GM21529 (cell line): ENCODE measurements around the gene ZDHHC11.
"Not testable (repeated sequence)": the region's sequence is repeated elsewhere in the genome, so short reads cannot be mapped to it uniquely, and the experiment has no call there.

Experiments used
- ATAC-seq: cut with Tn5 transposase; IDR thresholded peaks from one replicate; pipeline ENCODE4 v1.9.1; 2021; ENCODE audit not compliant: unreplicated experiment

The ZDHHC11 gene

DNA sequence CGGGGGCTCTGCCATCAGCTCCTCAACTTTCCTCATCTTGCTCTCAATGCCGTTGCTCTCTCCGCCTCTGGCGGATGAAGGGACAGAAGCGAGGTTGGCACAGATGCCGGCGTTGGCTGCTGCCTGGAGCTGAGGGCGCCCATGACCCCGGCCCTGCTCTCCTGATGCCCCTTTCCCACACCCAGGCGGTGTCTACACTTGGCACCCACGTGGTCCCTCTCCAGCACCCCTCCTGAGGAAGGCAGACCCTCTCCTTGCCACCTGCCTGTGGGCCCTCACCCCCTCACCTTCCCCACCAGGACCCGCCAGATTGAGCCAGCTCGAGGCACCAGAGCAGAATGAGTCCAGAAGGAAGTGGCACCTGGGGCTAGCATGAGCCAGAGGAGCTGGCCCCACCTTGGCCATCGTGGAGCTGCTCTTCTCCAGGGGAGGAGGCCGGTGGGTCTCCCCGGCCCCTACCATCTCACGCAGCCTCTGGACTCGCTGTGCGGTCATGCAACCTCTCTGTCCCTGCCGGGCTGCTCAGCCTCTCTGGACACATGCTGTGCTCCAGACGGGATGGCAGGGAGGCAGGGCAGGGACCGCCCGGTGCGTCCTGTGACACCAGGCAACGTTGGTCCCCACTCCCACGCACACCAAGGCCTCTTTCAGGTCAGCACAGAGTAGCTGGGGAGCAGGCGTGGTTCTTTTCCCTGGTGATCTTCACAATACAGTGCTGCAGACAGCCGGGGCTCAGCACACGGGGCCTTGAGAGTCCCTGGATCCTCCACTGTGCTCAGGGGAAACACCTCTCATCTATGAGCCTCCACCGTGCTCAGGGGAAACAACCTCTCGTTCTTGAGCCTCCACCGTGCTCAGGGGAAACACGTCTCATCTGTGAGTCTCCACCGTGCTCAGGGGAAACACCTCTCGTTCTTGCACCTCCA is 4.8 kb downstream of the ZDHHC11 start:
- ATAC-seq = not testable (repeated sequence)

GRCh38 chr5:845031-845675 is 5.6 kb downstream of the ZDHHC11 start:
- not testable (repeated sequence) for ATAC-seq

DNA sequence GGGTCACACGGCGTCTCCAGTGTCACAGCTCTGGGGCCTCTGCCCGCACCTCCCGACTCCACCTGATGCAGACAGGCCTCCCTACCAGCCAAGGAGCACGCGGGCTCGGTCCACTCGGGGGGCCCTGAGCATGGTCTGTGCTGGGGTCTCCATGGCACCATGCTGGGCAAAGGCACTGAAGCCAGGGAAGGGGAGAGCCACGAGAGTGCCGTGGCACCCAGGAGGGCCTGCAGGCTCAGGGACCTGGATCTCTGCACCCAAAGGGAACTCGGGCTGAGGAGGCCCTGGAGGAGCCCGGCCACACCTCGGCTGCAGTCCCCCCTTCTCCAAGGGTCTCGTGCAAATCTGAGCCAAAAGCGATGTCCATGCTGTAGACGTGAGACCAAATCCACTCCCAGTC is 6.4 kb downstream of the ZDHHC11 start:
- ATAC-seq = not testable (repeated sequence)

DNA sequence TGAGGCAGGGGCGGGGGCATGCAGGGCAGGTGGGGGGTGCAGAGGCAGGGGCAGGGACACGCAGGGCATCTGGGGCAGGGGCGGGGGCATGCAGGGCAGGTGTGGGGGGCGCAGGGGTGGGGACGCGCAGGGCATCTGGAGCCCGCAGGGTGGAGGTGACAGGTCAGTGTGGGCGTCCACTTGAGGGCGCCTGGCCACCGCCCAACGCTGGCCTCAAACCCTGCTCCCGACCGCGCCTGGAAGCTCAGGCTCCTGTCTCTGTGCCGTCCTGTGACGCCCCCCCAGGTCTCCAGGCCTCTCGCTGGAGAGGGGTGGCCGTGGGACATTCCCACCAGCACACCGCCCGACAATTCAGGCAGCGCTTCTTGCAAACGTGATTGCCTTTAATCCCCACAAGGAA is 6.9 kb downstream of the ZDHHC11 start:
- not testable (repeated sequence) for ATAC-seq

DNA sequence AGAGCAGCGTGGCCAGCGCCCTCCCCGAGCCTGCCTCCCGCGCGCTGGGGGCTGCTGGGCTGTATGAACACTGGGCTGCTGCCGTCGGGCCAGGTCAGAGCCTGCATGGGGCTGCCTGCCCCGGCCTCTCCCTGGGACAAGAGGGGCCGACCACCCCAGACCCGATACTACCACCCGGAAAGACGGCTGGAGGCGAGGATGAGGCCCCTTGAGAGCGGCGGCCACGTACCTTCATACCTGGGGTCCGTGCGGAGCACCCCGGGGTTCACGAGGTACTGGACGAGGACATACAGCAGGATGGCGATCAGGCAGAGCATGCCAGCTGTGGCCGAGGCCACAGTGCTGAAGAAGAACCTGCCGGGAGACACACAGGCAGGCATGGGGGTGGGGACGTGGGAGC is 7.4 kb downstream of the ZDHHC11 start:
- not testable (repeated sequence) for ATAC-seq

DNA sequence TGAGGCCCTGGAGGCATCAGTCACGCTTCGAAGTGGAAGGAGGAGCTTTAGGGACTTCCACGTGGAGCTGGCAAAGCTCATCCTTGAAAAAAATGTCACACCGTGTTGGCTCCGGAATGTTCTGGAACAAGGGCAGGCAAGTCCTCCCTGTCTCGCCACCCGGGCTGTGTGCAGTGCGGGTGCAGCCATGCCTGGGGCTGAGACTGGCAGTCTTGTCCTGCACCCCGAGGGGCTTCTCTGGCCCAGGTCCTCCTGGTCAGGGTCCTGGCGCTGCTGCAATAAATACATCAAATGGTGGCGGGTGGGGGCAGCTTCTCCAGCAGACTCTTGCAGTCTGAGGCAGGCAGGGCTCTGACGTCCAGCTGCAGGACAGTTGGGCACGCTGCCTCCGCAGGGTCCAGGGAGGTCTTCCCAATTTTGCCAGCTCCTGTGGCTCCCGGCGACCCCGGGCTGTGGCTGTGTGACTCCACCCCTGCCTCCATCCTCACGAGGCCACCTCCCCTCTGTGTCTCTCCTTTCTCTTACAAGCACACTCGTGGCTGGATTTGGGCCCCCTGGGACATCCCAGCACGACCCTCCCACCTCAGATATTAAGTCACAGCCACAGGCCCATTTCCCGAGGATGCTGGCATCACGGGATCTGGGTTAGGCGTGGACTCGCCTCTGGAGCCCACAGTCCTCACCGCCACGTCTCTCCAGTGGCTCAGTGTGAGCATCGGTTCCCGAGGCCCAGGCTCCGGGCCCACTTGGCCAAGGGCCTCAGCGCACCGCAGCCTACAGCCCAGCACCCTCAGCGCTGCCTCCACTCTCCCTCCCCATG is 8.2 kb downstream of the ZDHHC11 start:
- ATAC-seq = not testable (repeated sequence)

DNA sequence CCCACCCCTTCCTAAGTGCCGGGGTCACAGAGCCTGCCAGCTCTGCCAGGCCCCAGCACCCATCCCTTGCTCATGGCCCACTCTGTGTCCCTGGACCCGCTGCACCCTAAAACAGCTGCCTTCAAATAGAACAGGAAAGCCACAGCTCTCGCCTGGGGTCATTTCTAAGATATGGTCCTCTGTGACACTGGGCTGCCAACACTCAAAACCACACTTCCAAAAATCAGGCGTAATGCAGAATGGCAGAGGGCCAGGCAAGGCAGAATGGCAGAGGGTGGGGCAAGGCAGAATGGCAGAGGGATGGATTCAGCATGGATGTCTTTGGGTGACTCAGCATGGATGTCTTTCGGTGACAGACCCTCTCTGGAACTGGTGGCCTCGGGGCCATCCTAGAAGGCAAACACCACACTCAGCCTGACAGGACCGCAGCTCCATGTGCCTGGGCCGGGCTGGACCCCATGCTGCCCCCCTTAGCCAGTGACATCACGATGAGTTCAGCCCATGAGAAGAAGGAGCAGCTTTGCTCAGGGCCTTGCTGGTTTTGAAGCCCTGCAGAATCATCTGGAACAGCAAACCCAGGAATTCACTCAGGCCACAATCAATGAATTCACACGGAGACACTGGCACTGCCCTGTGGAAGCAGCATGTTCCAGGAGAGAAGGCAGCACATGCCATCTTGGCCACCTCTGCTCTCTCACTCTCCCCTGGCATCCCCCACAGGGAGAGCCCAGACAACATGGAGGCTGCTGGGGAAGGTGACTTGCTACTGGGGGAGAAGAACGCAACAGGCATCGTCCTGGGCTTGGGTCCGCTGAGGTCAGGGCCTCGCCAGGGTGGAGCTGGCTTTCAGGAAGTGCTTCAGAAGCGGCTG is 9.0 kb downstream of the ZDHHC11 start:
- ATAC-seq = not testable (repeated sequence)

DNA sequence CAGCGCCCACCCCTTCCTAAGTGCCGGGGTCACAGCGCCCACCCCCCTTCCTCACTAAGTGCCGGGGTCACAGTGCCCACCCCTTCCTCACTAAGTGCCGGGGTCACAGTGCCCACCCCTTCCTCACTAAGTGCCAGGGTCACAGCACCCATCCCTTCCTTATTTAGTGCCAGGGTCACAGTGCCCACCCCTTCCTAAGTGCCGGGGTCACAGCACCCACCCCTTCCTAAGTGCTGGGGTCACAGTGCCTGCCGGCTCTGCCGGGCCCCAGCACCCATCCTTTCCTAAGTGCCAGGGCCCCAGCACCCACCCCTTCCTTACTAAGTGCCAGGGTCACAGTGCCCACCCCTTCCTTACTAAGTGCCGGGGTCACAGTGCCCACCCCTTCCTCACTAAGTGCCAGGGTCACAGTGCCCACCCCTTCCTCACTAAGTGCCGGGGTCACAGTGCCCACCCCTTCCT is 9.8 kb downstream of the ZDHHC11 start:
- ATAC-seq = not testable (repeated sequence)

DNA sequence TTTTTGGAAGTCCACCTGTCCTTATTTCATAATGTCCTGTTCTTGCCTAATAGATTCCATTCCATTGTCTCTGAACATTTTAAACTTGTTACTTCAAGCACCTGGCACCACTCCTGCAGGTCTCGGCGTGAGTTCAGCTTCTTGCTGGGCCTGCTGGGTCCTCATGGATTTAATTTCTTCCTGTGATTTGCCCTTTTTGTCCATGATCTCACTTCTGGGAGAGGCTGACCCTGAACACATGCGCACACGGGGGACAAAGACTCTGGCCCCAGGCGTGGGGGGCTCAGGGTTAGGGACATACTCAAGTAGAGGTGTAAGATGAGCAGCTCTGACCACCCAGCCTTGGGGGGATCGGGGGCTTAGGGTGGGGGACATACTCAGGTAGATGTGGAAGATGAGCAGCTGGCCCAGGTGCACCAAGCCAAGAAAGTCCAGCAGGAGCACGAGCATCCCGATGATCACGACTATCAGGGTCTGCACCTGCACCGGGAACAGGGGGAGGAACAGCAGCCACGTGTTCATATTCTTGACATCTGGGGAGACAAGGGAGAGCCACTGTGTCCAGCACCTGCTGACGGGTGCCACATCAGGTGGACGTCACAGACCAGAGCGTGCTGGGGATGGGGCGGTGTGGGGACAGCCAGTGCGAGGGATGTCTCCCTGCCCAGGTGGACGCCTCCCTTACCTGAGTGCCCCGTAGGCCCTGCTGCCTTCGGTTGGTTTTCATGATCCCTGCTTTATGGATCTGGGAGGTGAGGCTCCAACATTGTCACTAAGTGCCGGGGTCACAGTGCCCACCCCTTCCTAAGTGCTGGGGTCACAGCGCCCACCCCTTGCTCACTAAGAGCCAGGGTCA is 10.4 kb downstream of the ZDHHC11 start:
- ATAC-seq = not testable (repeated sequence)

DNA sequence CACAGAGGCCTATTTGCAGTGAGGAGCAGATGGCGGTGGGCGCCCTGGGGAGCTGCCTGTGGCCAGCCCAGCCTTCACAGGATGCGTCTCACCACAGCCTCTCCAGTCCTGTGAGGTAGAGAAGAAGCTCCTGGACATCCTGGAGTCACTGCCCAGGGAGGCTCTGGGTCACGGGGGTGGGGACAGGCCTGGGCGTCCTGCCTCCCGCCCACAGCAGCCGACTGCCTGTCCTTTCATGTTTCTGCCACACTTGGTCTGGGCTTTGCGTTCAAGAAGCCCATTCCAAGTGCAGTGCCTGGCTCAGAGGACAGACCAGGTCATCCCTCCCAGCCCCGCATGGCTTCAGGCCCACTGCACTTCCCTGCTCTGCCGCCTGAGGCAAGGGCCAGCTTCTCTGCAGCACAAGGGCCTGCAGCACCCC is 12.3 kb downstream of the ZDHHC11 start:
- ATAC-seq = not testable (repeated sequence)

DNA sequence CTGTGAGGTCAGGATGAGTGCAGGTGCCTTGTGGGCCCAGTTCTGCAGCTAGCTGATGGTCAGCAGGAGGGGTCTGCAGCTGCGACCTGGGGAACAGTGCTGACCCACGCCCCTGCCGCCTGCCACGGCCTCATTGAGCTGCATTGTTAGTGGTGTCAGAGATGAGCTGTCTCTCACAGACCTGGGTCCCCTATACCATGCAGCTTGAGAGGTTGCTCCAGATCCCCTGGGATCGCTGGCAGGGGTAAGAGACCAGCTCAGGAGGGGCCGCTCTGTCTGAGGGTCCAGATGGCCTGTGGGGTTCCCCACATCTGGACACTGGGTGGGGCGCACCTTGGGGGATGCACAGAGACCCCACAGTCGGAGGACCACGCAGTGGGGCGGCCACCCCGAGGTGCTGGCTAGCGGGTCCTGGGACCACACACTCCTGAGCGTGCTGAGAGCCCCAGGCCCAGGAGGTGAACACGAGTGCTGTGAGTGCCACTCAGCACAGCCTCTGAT is 13.1 kb downstream of the ZDHHC11 start:
- ATAC-seq = not testable (repeated sequence)

GRCh38 chr5:835933-836612 is 14.7 kb downstream of the ZDHHC11 start:
- ATAC-seq = not testable (repeated sequence)

DNA sequence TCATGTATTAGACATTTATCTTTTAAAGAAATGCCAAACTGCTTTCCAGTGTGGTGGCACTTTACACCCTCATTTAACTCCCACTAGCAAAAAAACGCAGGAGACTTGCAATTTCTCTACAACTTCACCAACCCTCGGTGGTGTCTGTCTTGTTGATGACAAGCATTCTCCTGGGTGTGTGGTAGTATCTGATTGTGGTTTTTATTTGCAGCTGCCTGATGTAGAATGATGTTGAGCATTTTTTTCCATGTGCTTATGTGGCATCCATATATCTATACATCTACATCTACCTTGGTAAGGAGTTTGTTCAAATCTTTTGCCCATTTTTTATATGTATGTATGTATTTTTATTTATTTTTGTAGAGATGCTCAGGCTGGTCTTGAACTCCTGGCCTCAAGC is 16.8 kb downstream of the ZDHHC11 start:
- ATAC-seq = not testable (repeated sequence)

DNA sequence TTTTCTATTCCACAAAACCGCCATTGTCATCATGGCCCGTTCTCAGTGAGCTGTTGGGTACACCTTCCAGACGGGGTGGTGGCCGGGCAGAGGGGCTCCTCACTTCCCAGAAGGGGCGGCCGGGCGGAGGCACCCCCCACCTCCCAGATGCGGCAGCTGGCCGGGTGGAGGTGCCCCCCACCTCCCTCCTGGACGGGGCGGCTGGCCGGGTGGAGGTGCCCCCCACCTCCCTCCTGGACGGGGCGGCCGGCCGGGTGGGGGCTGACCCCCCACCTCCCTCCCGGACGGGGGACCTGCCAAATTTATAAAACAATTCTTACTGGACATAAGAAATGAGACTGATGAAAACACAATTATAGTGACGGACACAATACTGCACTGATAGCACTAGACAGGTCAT is 22.6 kb downstream of the ZDHHC11 start:
- not testable (repeated sequence) for ATAC-seq

DNA sequence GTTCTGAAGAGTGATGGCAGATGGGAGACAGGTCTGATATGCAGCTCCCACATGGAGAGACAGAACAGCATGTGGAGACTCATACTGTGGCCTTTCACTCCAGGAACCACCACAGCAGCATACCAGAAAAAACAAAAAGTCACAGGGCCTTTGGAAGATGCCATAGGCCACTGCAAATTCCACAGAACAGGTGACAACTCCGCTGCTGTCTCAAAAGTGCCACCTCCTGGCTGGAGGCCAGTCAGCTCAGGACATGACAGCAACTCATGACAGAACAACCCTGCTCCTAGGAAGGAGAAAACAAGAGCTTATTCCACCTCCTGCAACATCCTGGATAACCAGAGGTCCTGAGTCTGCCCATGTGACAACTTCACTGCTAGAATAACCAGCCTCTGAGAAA is 25.2 kb downstream of the ZDHHC11 start:
- ATAC-seq = not testable (repeated sequence)

DNA sequence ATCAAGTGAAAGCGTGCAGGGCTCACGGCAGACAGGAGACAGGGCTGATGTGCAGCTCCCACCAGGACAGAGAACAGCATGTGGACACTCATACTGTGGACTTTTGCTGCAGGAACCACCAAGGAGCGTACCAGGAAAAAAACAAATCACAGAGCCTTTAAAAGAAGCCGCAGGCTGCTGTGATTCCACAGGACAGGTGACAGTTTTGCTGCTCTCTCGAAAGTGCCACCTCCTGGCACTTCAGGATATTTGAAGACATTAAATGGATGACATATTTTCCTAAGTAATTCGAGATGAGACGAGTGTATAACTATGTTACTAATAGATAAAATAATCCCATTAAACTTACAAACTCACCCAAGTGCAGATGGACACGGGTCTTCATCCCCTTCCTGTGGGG is 29.3 kb downstream of the ZDHHC11 start:
- no peak for ATAC-seq

- no peak for ATAC-seq
Measured at GRCh38 chr5:820245-820644, 30.5 kb downstream of the ZDHHC11 start.

DNA sequence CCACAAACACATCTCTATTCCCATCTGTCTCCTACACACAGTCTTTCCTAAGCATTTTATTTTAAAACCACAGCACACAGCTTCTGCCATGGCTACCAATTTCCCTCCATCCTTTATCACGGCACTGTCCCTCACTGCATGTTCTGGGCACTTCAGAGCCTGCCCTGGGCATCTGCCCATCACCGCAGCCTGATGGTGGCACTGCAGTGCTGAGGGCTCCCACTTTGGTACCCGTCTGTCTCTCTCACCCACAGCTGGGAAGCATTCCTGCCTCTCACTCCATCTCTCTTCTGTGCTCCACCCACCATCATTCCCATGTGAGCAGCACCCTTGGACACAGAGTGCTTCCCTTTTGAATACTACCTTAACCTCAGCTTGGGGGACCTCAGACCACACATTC is 31.7 kb downstream of the ZDHHC11 start:
- ATAC-seq = no peak
